K562 (cell line): ENCODE data around the gene ADAMTS2. TPM values are rescaled to one million over a fixed set of nuclear protein-coding genes. Genes with fewer than 3 reads are reported as not detected.

Experiments
- ATAC-seq: fragments of 200-7000 bp; cut with Tn5 transposase; 3 replicates; pipeline ENCODE4 v1.9.1; 2020; ENCODE audit warnings: moderate library complexity
- BruUV-seq: library from RNA; stranded (reverse); fragments of 400-500 nt; replicated peaks from 2 replicates; lab custom pipeline; 2021; lab: Mats Ljungman, UMichigan
- CTCF ChIA-PET: fragments of 300-600 bp; formaldehyde crosslinking; extraction: SDS; loops from one replicate; lab custom pipeline; 2021; ENCODE audit warnings: low intra/inter-chr PET ratio; lab: Yijun Ruan, JAX
- POLR2A ChIA-PET: fragments of 300-600, 350-650 bp; sonication (Branson Sonifier 250); formaldehyde crosslinking; extraction: SDS; loops from one replicate; lab custom pipeline; 2021; ENCODE audit warnings: antibody characterized with exemption, inconsistent platforms; lab: Yijun Ruan, JAX
- DNase-seq, 4 experiments: peaks; one replicate each; pipeline versions ENCODE4 v3.0.0 to v3.0.0-alpha.2; 2011 to 2018; ENCODE audit warnings: low spot score in 3 of 4, mixed read lengths in 3 of 4; ENCODE audit errors: extremely low read depth in 1 of 4
- FAIRE-seq: peaks from 2 replicates; lab custom pipeline; 2011; peaks lifted over from hg19 to GRCh38; lab: Jason Lieb, UNC
- H2AFZ ChIP-seq: 2 replicates; pipeline ENCODE4 v1.6.0; 2011; ENCODE audit warnings: low read depth, low read length, control low read depth, inconsistent platforms
- H3K27ac ChIP-seq: fragments of 200-600 bp; 3 replicates; pipeline ENCODE4 v1.8.0; 2011; ENCODE audit warnings: low read depth, mild to moderate bottlenecking, control low read depth, inconsistent platforms, low read length, moderate library complexity, mixed read lengths; ENCODE audit errors: extremely low read depth
- H3K27me3 ChIP-seq, 2 experiments: fragments of 300-600 bp in 1 of 2; 2 replicates in 1 of 2; 3 replicates in 1 of 2; pipeline versions ENCODE4 v1.6.0 to v1.8.0; 2011; ENCODE audit warnings: inconsistent platforms in 2 of 2, low read length in 2 of 2, mild to moderate bottlenecking in 1 of 2, mixed read lengths in 1 of 2, moderate library complexity in 1 of 2; ENCODE audit not compliant: control insufficient read depth in 2 of 2, insufficient read depth in 2 of 2
- H3K36me3 ChIP-seq: fragments of 300-600 bp; 3 replicates; pipeline ENCODE4 v1.8.0; 2011; ENCODE audit warnings: mild to moderate bottlenecking, low read length, inconsistent platforms; ENCODE audit not compliant: control insufficient read depth, insufficient read depth
- H3K4me1 ChIP-seq, 2 experiments: fragments of 200-600 bp in 1 of 2; replicated peaks in 1 of 2; 2 replicates in 1 of 2; 3 replicates in 1 of 2; pipeline versions ENCODE4 v1.5.1 to v1.8.0; 2011; ENCODE audit warnings: inconsistent platforms in 2 of 2, low read length in 2 of 2, mild to moderate bottlenecking in 1 of 2, mixed read lengths in 1 of 2, moderate library complexity in 1 of 2; ENCODE audit not compliant: control insufficient read depth in 2 of 2, insufficient read depth in 2 of 2
- H3K4me2 ChIP-seq: 2 replicates; pipeline ENCODE4 v1.6.1; 2011; ENCODE audit warnings: low read length, control low read depth, inconsistent platforms, mixed read lengths; ENCODE audit not compliant: insufficient read depth
- H3K4me3 ChIP-seq: fragments of 200-600 bp; sonication (generic), shearing (Covaris generic); 2 replicates; pipeline ENCODE4 v1.5.1; 2016; ENCODE audit warnings: control low read depth, inconsistent platforms
- H3K79me2 ChIP-seq: fragments of 200-600 bp; 3 replicates; pipeline ENCODE4 v1.8.0; 2011; ENCODE audit warnings: low read length, inconsistent platforms; ENCODE audit not compliant: control insufficient read depth, insufficient read depth
- H3K9ac ChIP-seq, 2 experiments: 2 replicates each; pipeline versions ENCODE4 v1.6.0 to v1.6.1; 2011; ENCODE audit warnings: low read depth in 2 of 2, low read length in 2 of 2, control low read depth in 1 of 2, inconsistent platforms in 1 of 2, mild to moderate bottlenecking in 1 of 2, mixed read lengths in 1 of 2; ENCODE audit not compliant: insufficient read depth in 1 of 2
- H3K9me1 ChIP-seq: one replicate; pipeline ENCODE4 v1.6.0; 2011; ENCODE audit warnings: inconsistent platforms, mild to moderate bottlenecking, low read length, moderate library complexity; ENCODE audit not compliant: control insufficient read depth, insufficient read depth
- H3K9me3 ChIP-seq: replicated peaks from 2 replicates; pipeline ENCODE4 v1.5.1; 2011; ENCODE audit warnings: low read depth, low read length, inconsistent platforms; ENCODE audit not compliant: control insufficient read depth, insufficient read depth
- H4K20me1 ChIP-seq: replicated peaks from 2 replicates; pipeline ENCODE4 v1.6.1; 2011; ENCODE audit warnings: low read length, inconsistent platforms, mixed read lengths; ENCODE audit not compliant: control insufficient read depth, insufficient read depth
- CAMTA2 ChIP-seq: fragments of 250-450 bp; sonication (Bioruptor Pico); conservative IDR thresholded peaks from 2 replicates; pipeline ENCODE4 v1.5.1; 2022
- CBX5 ChIP-seq: IDR thresholded peaks from 2 replicates; pipeline ENCODE4 v1.6.1; 2014; ENCODE audit warnings: low read depth, borderline replicate concordance
- E2F3 ChIP-seq: fragments of 250-450 bp; sonication (Bioruptor Pico); IDR thresholded peaks from 2 replicates; pipeline ENCODE4 v1.4.0; 2020; ENCODE audit warnings: mild to moderate bottlenecking
- MTA2 ChIP-seq: fragments of 450-650 bp; IDR thresholded peaks from 2 replicates; pipeline ENCODE4 v1.6.1; 2016; ENCODE audit warnings: low read depth
- PRPF4 ChIP-seq: fragments of 200-400 bp; formaldehyde crosslinking; IDR thresholded peaks from one replicate; pipeline ENCODE4 v1.6.1; 2017; ENCODE audit warnings: low read length, low read depth, mild to moderate bottlenecking; ENCODE audit not compliant: insufficient read depth, poor library complexity, severe bottlenecking
- RAD21 ChIP-seq, 2 experiments: fragments of 250-450 bp in 1 of 2; fragments of 450-650 bp in 1 of 2; sonication (Bioruptor Pico) in 1 of 2; formaldehyde crosslinking in 1 of 2; IDR thresholded peaks in 1 of 2; conservative IDR thresholded peaks in 1 of 2; 2 replicates each; pipeline versions ENCODE4 v1.4.0 to v1.8.0; 2020 to 2022; ENCODE audit warnings: mild to moderate bottlenecking in 2 of 2, moderate library complexity in 1 of 2
- RUNX1 ChIP-seq: sonication (generic); IDR thresholded peaks from 2 replicates; pipeline ENCODE4 v1.6.1; 2016; ENCODE audit warnings: antibody characterized with exemption, low read depth
- SMC3 ChIP-seq: conservative IDR thresholded peaks from 2 replicates; pipeline ENCODE4 v1.6.1; 2011; ENCODE audit warnings: low read depth, low read length, improper control_type of control experiment; ENCODE audit not compliant: insufficient read depth
- WGBS: fragments of 100-300 bp; shearing (Covaris generic); methylation state at CpG from one replicate; pipeline ENCODE4 v1.1.6; 2016; ENCODE audit warnings: low coverage, mixed read lengths; ENCODE audit not compliant: insufficient coverage; ENCODE audit errors: missing lambda C conversion rate; 5-methylcytosine and 5-hydroxymethylcytosine counted together
- in situ Hi-C: fragments of 300-500 bp; cut with MboI; formaldehyde crosslinking; loops from 4 replicates; pipeline ENCODE4 v1.15.0; 2018; ENCODE audit warnings: inconsistent platforms, mixed read lengths
- intact Hi-C: fragments of 100-400 bp; cut with micrococcal nuclease; formaldehyde crosslinking; loops from 2 replicates; pipeline ENCODE4 v1.14.2; 2022
- polyA plus RNA-seq, 8 experiments: library from polyadenylated mRNA; depleted of rRNA in 4 of 8; stranded (reverse) in 5 of 8; unstranded in 3 of 8; fragments of >200 nt; fragmentation: Nextera tagmentation in 2 of 8; fragmentation: Illumina TruSeq in 1 of 8; extraction: Ambion mirVana in 2 of 8; extraction: Trizol in 1 of 8; gene quantifications; 2 replicates each; pipeline versions ENCODE4 v1.2.1 to v1.2.3, GENCODE V29; 2011 to 2014; ENCODE audit warnings: inconsistent platforms in 1 of 8, missing spikeins in 1 of 8
- total RNA-seq, 7 experiments: library from RNA; depleted of rRNA in 6 of 7; stranded (reverse); fragments of >200 nt in 6 of 7; fragmentation: Illumina TruSeq in 2 of 7; extraction: Trizol in 2 of 7; gene quantifications; 2 replicates each; pipeline versions ENCODE4 v1.2.1 to v1.2.3, GENCODE V29; 2011 to 2021; ENCODE audit warnings: low replicate concordance in 1 of 7
- TF ChIP-seq, protein P1 (sequence below): sonication (generic); formaldehyde crosslinking; IDR thresholded peaks from 2 replicates; pipeline ENCODE4 v1.9.0; 2022; ENCODE audit warnings: mild to moderate bottlenecking, missing genetic modification reagents
- TF ChIP-seq, protein P2 (sequence below), 2 experiments: fragments of 450-650 bp; formaldehyde crosslinking in 1 of 2; IDR thresholded peaks; 2 replicates each; pipeline versions ENCODE4 v1.4.0 to v1.6.1; 2014 to 2020; ENCODE audit warnings: mild to moderate bottlenecking in 2 of 2, borderline replicate concordance in 1 of 2, low read depth in 1 of 2

The ADAMTS2 gene
- total and polyA plus RNA-seq, 9 of the 15 experiments (the other 6 are each of a cell fraction or from before 2014, with no cell fraction given): not detected

- Histone ChIP-seq H2AFZ (no peak overlapping the region), H3K4me3 (no peak overlapping the region), H3K9ac (no peak overlapping the region), H3K27me3 (peaks cover 6 to 73% of the 10 kb centered on the region in 2 experiments; a peak in 4 of 5 replicates), H3K4me2 (no peak overlapping the region), H3K9me1 (no peaks in the 10 kb centered on the region), H3K9me3 (no peaks in the 10 kb centered on the region), H3K27ac (no peak overlapping the region), H3K36me3 (no peaks in the 10 kb centered on the region), H3K79me2 (no peaks in the 10 kb centered on the region), H4K20me1 (no peaks in the 10 kb centered on the region; the same call in 1 of the 2 replicates), H3K4me1 (peaks cover 0 to 5% of the 10 kb centered on the region in 2 experiments; a peak in 1 of 5 replicates)
- ATAC-seq (peak; percentile 90), DNase-seq (peak; percentile 47 to 51 (median 48)), FAIRE-seq (no peak)
- ChIA-PET CTCF (no interaction called here), POLR2A (interaction anchor here (0.9 kb wide), 1 partner anchor 17 kb away, joined by 3 read pairs; no protein-coding TSS in a partner anchor)
- BruUV-seq: no TSS peak
- 4% methylated on average over 18 of the region's 21 CpGs for WGBS
- in situ Hi-C loops: no loop called here
- intact Hi-C loops: no loop called here
- no peak for TF ChIP-seq CBX5
- TF ChIP-seq RUNX1: no peak
- TF ChIP-seq, protein P1, sequence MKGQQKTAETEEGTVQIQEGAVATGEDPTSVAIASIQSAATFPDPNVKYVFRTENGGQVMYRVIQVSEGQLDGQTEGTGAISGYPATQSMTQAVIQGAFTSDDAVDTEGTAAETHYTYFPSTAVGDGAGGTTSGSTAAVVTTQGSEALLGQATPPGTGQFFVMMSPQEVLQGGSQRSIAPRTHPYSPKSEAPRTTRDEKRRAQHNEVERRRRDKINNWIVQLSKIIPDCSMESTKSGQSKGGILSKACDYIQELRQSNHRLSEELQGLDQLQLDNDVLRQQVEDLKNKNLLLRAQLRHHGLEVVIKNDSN (CRISPR knock-in tag): no peak
- TF ChIP-seq, protein P2, sequence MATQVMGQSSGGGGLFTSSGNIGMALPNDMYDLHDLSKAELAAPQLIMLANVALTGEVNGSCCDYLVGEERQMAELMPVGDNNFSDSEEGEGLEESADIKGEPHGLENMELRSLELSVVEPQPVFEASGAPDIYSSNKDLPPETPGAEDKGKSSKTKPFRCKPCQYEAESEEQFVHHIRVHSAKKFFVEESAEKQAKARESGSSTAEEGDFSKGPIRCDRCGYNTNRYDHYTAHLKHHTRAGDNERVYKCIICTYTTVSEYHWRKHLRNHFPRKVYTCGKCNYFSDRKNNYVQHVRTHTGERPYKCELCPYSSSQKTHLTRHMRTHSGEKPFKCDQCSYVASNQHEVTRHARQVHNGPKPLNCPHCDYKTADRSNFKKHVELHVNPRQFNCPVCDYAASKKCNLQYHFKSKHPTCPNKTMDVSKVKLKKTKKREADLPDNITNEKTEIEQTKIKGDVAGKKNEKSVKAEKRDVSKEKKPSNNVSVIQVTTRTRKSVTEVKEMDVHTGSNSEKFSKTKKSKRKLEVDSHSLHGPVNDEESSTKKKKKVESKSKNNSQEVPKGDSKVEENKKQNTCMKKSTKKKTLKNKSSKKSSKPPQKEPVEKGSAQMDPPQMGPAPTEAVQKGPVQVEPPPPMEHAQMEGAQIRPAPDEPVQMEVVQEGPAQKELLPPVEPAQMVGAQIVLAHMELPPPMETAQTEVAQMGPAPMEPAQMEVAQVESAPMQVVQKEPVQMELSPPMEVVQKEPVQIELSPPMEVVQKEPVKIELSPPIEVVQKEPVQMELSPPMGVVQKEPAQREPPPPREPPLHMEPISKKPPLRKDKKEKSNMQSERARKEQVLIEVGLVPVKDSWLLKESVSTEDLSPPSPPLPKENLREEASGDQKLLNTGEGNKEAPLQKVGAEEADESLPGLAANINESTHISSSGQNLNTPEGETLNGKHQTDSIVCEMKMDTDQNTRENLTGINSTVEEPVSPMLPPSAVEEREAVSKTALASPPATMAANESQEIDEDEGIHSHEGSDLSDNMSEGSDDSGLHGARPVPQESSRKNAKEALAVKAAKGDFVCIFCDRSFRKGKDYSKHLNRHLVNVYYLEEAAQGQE (IDR thresholded peaks at IDR 0.05; ENCODE audit: borderline replicate concordance): peak; percentile 61; the same call in 1 of the 2 replicates
- TF ChIP-seq, protein P2 (CRISPR knock-in tag; IDR thresholded peaks at IDR 0.05; ENCODE audit: low read depth): no peak
- no peak for TF ChIP-seq CAMTA2
- TF ChIP-seq MTA2: no peak
- TF ChIP-seq RAD21 (CRISPR knock-in tag; conservative IDR thresholded peaks at IDR 0.05 in 1 of 2, IDR thresholded peaks at IDR 0.05 in 1 of 2): peak; percentile 19 to 67; a peak in 3 of 4 replicates
- no peak for TF ChIP-seq PRPF4
- TF ChIP-seq E2F3 (CRISPR knock-in tag): no peak
- TF ChIP-seq SMC3: 0 out of 2 replicates have a peak, but pooled peaks have one; percentile 36
Observed at GRCh38 chr5:179261301-179262125, 83.7 kb downstream of the ADAMTS2 start.
